CD14-positive monocyte (primary cell): ENCODE data around the gene C20orf204. TPM values are rescaled to one million over a fixed set of nuclear protein-coding genes. Genes with fewer than 3 reads are reported as not detected.

ENCODE experiments used
- DNase-seq, 3 donors: peaks; one replicate each; pipeline ENCODE4 v3.0.0-alpha.2; 2011 to 2022
- H2AFZ ChIP-seq: 2 replicates; pipeline ENCODE4 v1.6.0; 2012; ENCODE audit warnings: mild to moderate bottlenecking, low read depth, low read length, inconsistent platforms; ENCODE audit not compliant: insufficient read depth, poor library complexity, severe bottlenecking
- H3K27ac ChIP-seq, 2 donors: 1 replicate in 1 of 2; 2 replicates in 1 of 2; pipeline ENCODE4 v1.5.1; 2012 to 2013; ENCODE audit warnings: low read length in 2 of 2, control low read depth in 1 of 2, inconsistent platforms in 1 of 2, low read depth in 1 of 2, mild to moderate bottlenecking in 1 of 2
- H3K27me3 ChIP-seq, 2 donors: one replicate each; pipeline versions ENCODE4 v1.6.0 to v1.6.1; 2011 to 2013; ENCODE audit warnings: low read length in 2 of 2; ENCODE audit not compliant: control insufficient read depth in 2 of 2, insufficient read depth in 2 of 2
- H3K36me3 ChIP-seq, 2 donors: replicated peaks in 1 of 2; 1 replicate in 1 of 2; 2 replicates in 1 of 2; pipeline versions ENCODE4 v1.5.1 to v1.6.1; 2012 to 2013; ENCODE audit warnings: low read length in 2 of 2, control low read depth in 1 of 2, inconsistent platforms in 1 of 2, mild to moderate bottlenecking in 1 of 2; ENCODE audit not compliant: insufficient read depth in 2 of 2, control insufficient read depth in 1 of 2
- H3K4me1 ChIP-seq, 2 donors: 1 replicate in 1 of 2; 2 replicates in 1 of 2; pipeline versions ENCODE4 v1.5.1 to v1.6.1; 2012 to 2013; ENCODE audit warnings: low read length in 2 of 2, control low read depth in 1 of 2, inconsistent platforms in 1 of 2, mild to moderate bottlenecking in 1 of 2, moderate library complexity in 1 of 2; ENCODE audit not compliant: insufficient read depth in 2 of 2, control insufficient read depth in 1 of 2
- H3K4me2 ChIP-seq: replicated peaks from 2 replicates; pipeline ENCODE3; 2012; ENCODE audit warnings: low read length, moderate library complexity, mild to moderate bottlenecking; ENCODE audit not compliant: poor library complexity, severe bottlenecking; ENCODE audit errors: extremely low read depth
- H3K4me3 ChIP-seq, 3 experiments: fragments of 200-600 bp in 1 of 3; sonication (generic) in 1 of 3; replicated peaks in 1 of 3; 1 replicate in 2 of 3; 2 replicates in 1 of 3; pipeline ENCODE4 v1.5.1; 2011 to 2013; ENCODE audit warnings: low read length in 3 of 3, mild to moderate bottlenecking in 3 of 3, control low read depth in 2 of 3, low read depth in 2 of 3, inconsistent platforms in 1 of 3, moderate library complexity in 1 of 3
- H3K79me2 ChIP-seq: 2 replicates; pipeline ENCODE4 v1.6.0; 2012; ENCODE audit warnings: mild to moderate bottlenecking, control low read depth, inconsistent platforms, low read length, moderate library complexity; ENCODE audit not compliant: insufficient read depth
- H3K9ac ChIP-seq: 2 replicates; pipeline ENCODE4 v1.6.0; 2017; ENCODE audit warnings: low read length, mild to moderate bottlenecking; ENCODE audit not compliant: insufficient read depth, poor library complexity, severe bottlenecking
- H3K9me3 ChIP-seq, 2 donors: replicated peaks in 1 of 2; 1 replicate in 1 of 2; 2 replicates in 1 of 2; pipeline versions ENCODE4 v1.5.1 to v1.6.1; 2012 to 2013; ENCODE audit warnings: low read length in 2 of 2, control low read depth in 1 of 2; ENCODE audit not compliant: control insufficient read depth in 1 of 2, insufficient read depth in 1 of 2
- H4K20me1 ChIP-seq: 2 replicates; pipeline ENCODE4 v1.6.0; 2012; ENCODE audit warnings: mild to moderate bottlenecking, low read length, control low read depth, moderate library complexity; ENCODE audit not compliant: insufficient read depth
- H3K27ac Mint-ChIP-seq, 7 donors: one replicate each; pipeline ENCODE4 v1.8.0; 2020; ENCODE audit warnings: mild to moderate bottlenecking in 7 of 7, mixed read lengths in 7 of 7, moderate library complexity in 6 of 7, inconsistent platforms in 2 of 7
- H3K27me3 Mint-ChIP-seq, 3 donors: one replicate each; pipeline ENCODE4 v1.8.0; 2021 to 2022; ENCODE audit warnings: low read depth in 3 of 3, mild to moderate bottlenecking in 3 of 3, mixed read lengths in 3 of 3, moderate library complexity in 3 of 3, inconsistent platforms in 1 of 3
- H3K36me3 Mint-ChIP-seq, 2 donors: one replicate each; pipeline ENCODE4 v1.8.0; 2020; ENCODE audit warnings: mixed read lengths in 2 of 2, inconsistent platforms in 1 of 2, mild to moderate bottlenecking in 1 of 2
- H3K4me1 Mint-ChIP-seq: one replicate; pipeline ENCODE4 v1.8.0; 2020; ENCODE audit warnings: mild to moderate bottlenecking, mixed read lengths
- H3K4me3 Mint-ChIP-seq, 2 donors: one replicate each; pipeline ENCODE4 v1.8.0; 2020; ENCODE audit warnings: mild to moderate bottlenecking in 2 of 2, mixed read lengths in 2 of 2, moderate library complexity in 1 of 2
- H3K9me3 Mint-ChIP-seq, 7 donors: one replicate each; pipeline ENCODE4 v1.8.0; 2020 to 2022; ENCODE audit warnings: mixed read lengths in 7 of 7, mild to moderate bottlenecking in 6 of 7, moderate library complexity in 6 of 7, inconsistent platforms in 2 of 7
- WGBS: methylation state at CpG from one replicate; pipeline ENCODE4 v1.1.5; 2013; ENCODE audit warnings: missing lambda C conversion rate; ENCODE audit not compliant: insufficient coverage; 5-methylcytosine and 5-hydroxymethylcytosine counted together
- intact Hi-C, 2 donors: fragments of 100-400 bp; cut with micrococcal nuclease; formaldehyde crosslinking; loops; one replicate each; pipeline versions ENCODE4 v1.15.0 to v1.15.1; 2023
- polyA plus RNA-seq, 3 donors: library from polyadenylated mRNA; depleted of rRNA in 1 of 3; unstranded in 2 of 3; stranded (reverse) in 1 of 3; fragments of 300-500 nt in 2 of 3; fragments of >200 nt in 1 of 3; fragmentation: Illumina TruSeq in 2 of 3; gene quantifications; 1 replicate in 2 of 3; 2 replicates in 1 of 3; pipeline ENCODE4 v1.2.3, GENCODE V29; 2012 to 2021
- TF ChIP-seq, protein P1 (sequence below): fragments of 200-600 bp; IDR thresholded peaks from one replicate; pipeline ENCODE4 v1.8.0; 2022; ENCODE audit warnings: antibody characterized with exemption, mild to moderate bottlenecking

C20orf204 gene
- polyA plus RNA-seq, 3 donors = 0.20 TPM; not detected in 2

DNA sequence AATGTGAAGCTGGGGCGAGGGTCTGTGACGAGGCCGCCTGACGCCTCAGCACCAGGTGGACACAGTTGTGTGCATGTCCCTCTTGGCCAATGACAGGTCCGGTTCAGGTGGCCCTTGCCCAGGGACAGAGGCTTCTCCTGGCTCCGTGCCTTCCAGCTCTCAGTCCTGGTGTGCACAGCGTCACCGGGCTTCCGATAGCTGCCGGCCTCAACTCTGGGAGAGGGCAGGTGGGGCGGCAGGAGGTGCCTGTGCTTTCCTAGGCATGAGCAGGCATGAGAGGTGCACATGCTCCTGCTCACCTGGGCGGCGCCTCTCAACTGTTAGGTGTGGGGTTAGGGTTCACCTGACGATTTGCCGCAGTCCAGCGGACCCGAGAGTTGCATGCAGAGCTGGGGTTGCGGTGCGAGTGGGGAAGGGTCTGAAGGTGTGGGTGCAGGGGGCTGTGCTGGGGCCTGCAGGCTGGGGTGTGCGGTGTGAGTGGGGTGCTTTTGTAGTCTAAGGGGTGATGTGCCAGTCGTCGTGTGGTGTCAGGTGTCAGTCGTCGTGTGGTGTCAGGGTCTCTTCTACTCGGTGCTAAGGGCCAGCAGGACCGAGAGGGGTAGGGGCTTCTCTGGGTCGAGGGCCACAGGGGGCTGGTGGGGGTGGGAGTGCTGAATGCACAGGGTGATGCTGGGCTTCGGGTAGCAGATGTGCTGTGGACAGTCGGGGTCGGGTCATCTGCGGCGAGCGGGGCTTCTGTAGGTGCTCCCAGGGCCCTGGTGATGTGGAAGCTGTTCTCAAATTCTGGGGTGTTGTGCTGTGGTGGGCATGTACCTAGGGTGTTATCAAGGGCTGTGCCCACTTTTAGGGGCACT, 17.2 kb downstream of the C20orf204 start:
- Histone ChIP-seq H3K36me3 (no peaks in the 10 kb centered on the region), H3K9me3 (peaks cover 0 to 10% of the 10 kb centered on the region in 2 donors), H3K27ac (no peak overlapping the region), H4K20me1 (no peaks in the 10 kb centered on the region), H3K4me3 (no peak overlapping the region), H3K27me3 (peaks cover 10 to 55% of the 10 kb centered on the region in 2 donors), H3K4me1 (peaks cover 14 to 16% of the 10 kb centered on the region in 2 donors), H3K79me2 (no peaks in the 10 kb centered on the region), H3K9ac (no peak overlapping the region), H3K4me2 (no peak overlapping the region), H2AFZ (no peak overlapping the region)
- peak overlapping the region in 1 of 2 donors; percentile 2 for H3K4me3 Mint-ChIP-seq
- intact Hi-C loops = no loop called here
- 88% methylated on average over 32 of the region's 33 CpGs for WGBS
- TF ChIP-seq, protein P1, sequence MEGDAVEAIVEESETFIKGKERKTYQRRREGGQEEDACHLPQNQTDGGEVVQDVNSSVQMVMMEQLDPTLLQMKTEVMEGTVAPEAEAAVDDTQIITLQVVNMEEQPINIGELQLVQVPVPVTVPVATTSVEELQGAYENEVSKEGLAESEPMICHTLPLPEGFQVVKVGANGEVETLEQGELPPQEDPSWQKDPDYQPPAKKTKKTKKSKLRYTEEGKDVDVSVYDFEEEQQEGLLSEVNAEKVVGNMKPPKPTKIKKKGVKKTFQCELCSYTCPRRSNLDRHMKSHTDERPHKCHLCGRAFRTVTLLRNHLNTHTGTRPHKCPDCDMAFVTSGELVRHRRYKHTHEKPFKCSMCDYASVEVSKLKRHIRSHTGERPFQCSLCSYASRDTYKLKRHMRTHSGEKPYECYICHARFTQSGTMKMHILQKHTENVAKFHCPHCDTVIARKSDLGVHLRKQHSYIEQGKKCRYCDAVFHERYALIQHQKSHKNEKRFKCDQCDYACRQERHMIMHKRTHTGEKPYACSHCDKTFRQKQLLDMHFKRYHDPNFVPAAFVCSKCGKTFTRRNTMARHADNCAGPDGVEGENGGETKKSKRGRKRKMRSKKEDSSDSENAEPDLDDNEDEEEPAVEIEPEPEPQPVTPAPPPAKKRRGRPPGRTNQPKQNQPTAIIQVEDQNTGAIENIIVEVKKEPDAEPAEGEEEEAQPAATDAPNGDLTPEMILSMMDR = no peak
- peak overlapping the region in 3 of 7 donors; percentile 8 to 81 (median 31) for H3K27ac Mint-ChIP-seq
- H3K36me3 Mint-ChIP-seq = peaks cover 0 to 3% of the 10 kb centered on the region in 2 donors
- H3K4me1 Mint-ChIP-seq = peaks cover 21% of the 10 kb centered on the region
- no peak for DNase-seq
- peaks cover 0 to 5% (median 0%) of the 10 kb centered on the region in 7 donors for H3K9me3 Mint-ChIP-seq
- H3K27me3 Mint-ChIP-seq = peaks cover 49 to 84% (median 51%) of the 10 kb centered on the region in 3 donors

DNA sequence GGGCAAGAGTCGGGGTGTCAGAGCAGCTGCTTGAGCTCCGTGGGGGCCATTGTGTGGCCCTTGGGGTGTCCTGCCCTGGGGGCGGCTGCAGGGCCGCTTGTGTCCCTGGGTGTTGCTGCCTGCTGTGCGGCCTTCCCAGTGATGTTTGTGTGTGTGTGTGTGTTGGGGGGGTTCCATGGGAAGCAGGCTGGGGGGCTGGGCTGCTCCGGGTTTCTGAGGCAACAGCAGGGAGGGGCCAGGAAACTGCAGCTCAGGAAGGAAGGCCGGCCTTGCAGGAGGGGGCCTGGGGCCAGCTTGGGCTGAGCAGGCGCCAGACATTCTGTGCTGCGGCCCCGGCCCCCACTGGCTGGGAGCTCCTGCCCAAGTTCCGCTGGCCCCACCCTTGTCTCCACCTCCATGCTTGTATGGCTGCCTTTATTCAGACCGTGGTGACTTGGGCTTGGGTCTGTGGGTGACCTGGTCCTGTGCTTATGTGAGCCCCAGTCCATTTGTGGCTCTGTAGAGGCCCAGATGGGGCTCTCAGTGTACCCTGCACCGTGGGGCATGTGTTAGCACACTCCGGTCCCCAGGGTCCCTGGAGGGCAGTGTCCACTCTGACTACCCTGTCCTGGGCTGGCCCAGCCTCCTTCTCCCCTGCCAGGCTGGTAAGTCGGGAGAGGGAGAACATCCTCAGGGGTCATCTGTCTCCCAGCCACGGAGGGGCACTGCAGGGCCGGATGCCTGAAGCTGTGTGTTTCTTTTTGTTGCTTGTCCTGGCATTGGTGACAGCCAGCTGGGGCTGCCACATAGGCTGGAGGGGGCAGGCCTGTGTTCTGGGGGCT, 18.1 kb downstream of the C20orf204 start:
- H2AFZ ChIP-seq = peak overlapping the region; percentile 24
- no peaks in the 10 kb centered on the region for H4K20me1 ChIP-seq
- Mint-ChIP-seq H3K4me3 (peak overlapping the region in 1 of 2 donors; percentile 21), H3K9me3 (peaks cover 0 to 5% (median 0%) of the 10 kb centered on the region in 7 donors), H3K27me3 (peaks cover 48 to 81% (median 51%) of the 10 kb centered on the region in 3 donors), H3K36me3 (peaks cover 0 to 3% of the 10 kb centered on the region in 2 donors), H3K27ac (peak overlapping the region in 1 of 7 donors; percentile 47), H3K4me1 (peaks cover 21% of the 10 kb centered on the region)
- no peak overlapping the region for H3K9ac ChIP-seq
- peaks cover 10 to 55% of the 10 kb centered on the region in 2 donors for H3K27me3 ChIP-seq
- H3K4me1 ChIP-seq = peaks cover 14 to 16% of the 10 kb centered on the region in 2 donors
- H3K79me2 ChIP-seq = no peaks in the 10 kb centered on the region
- no peak for DNase-seq
- no peak overlapping the region for H3K4me2 ChIP-seq
- H3K9me3 ChIP-seq = peaks cover 0 to 10% of the 10 kb centered on the region in 2 donors
- 10% methylated on average over 15 of the region's 17 CpGs for WGBS
- TF ChIP-seq, protein P1 = peak; percentile 25
- no peak overlapping the region for H3K4me3 ChIP-seq
- no peak overlapping the region for H3K27ac ChIP-seq
- H3K36me3 ChIP-seq = no peaks in the 10 kb centered on the region
- intact Hi-C loops = no loop called here
